ENCODE results near the gene INCA1. TPM values are rescaled to one million over a fixed set of nuclear protein-coding genes. Genes with fewer than 3 reads are reported as not detected.

Gene INCA1
- total RNA-seq, 1 donor from 2014 or later, result 1.7 TPM

GRCh38 chr17:5042157-5043022 lies 45.1 kb upstream of the INCA1 start:
- H3K4me1 ChIP-seq, result no peaks in the 10 kb centered on the region
- TF ChIP-seq CTCF (IDR thresholded peaks at IDR 0.05), result no peak
- no peak for TF ChIP-seq POLR2A (IDR thresholded peaks at IDR 0.05)
- TF ChIP-seq POLR2AphosphoS5 (IDR thresholded peaks at IDR 0.05; ENCODE audit: insufficient read depth in 1 of 2, low read depth in 1 of 2), result no peak
- no peaks in the 10 kb centered on the region for H3K36me3 ChIP-seq
- H3K27me3 ChIP-seq, result no peaks in the 10 kb centered on the region
- DNase-seq (ENCODE audit: extremely low spot score in 2 of 2), result no peak
- no peak overlapping the region for H3K4me3 ChIP-seq
- H3K27ac ChIP-seq, result no peak overlapping the region
- H3K9me3 ChIP-seq, result no peaks in the 10 kb centered on the region
- intact Hi-C loops (cut with DNase I), result no loop called here

- TF ChIP-seq POLR2A (IDR thresholded peaks at IDR 0.05), result no peak
- TF ChIP-seq POLR2AphosphoS5 (IDR thresholded peaks at IDR 0.05; ENCODE audit: insufficient read depth in 1 of 2, low read depth in 1 of 2), result no peak
- TF ChIP-seq CTCF (IDR thresholded peaks at IDR 0.05), result no peak
- DNase-seq (ENCODE audit: extremely low spot score in 2 of 2), result no peak
- H3K4me3 ChIP-seq, result peak within 1 kb of the TSS; percentile 5 to 19
- no peaks in the 10 kb centered on the region for H3K36me3 ChIP-seq
- peaks cover 8% of the 10 kb centered on the region for H3K4me1 ChIP-seq
- H3K27ac ChIP-seq, result no peak within 1 kb of the TSS
- intact Hi-C loops (cut with DNase I), result loop anchor here (10.0 kb wide), 1 partner anchor 51 kb away; the partner anchor contains the start of gene CAMTA2
- no peaks in the 10 kb centered on the region for H3K27me3 ChIP-seq
- no peaks in the 10 kb centered on the region for H3K9me3 ChIP-seq
Measured at GRCh38 chr17:5035315-5035714, 38.0 kb upstream of the INCA1 start, which contains the start of gene SLC52A1. TSS of gene SLC52A1 (minus strand) at chr17:5035426. CDS start at chr17:5034606, 820 bp downstream.

- Histone ChIP-seq H3K27ac (no peak overlapping the region), H3K4me1 (peaks cover 8% of the 10 kb centered on the region), H3K4me3 (no peak overlapping the region), H3K36me3 (no peaks in the 10 kb centered on the region), H3K9me3 (no peaks in the 10 kb centered on the region), H3K27me3 (no peaks in the 10 kb centered on the region)
- no peak for DNase-seq (ENCODE audit: extremely low spot score in 2 of 2)
- intact Hi-C loops (cut with DNase I), result loop anchor here (10.0 kb wide), 1 partner anchor 50 kb away; the partner anchor contains the start of gene CAMTA2
- TF ChIP-seq POLR2AphosphoS5 (IDR thresholded peaks at IDR 0.05; ENCODE audit: insufficient read depth in 1 of 2, low read depth in 1 of 2) (no peak), POLR2A (IDR thresholded peaks at IDR 0.05) (no peak), CTCF (IDR thresholded peaks at IDR 0.05) (no peak)
Measured at GRCh38 chr17:5034651-5035050, 37.3 kb upstream of the INCA1 start.

- Histone ChIP-seq H3K4me3 (no peak overlapping the region), H3K4me1 (peaks cover 8% of the 10 kb centered on the region), H3K27me3 (no peaks in the 10 kb centered on the region), H3K36me3 (no peaks in the 10 kb centered on the region), H3K27ac (no peak overlapping the region), H3K9me3 (no peaks in the 10 kb centered on the region)
- no peak for DNase-seq (ENCODE audit: extremely low spot score in 2 of 2)
- intact Hi-C loops (cut with DNase I), result loop anchor here (10.0 kb wide), 1 partner anchor 49 kb away; the partner anchor contains the start of gene CAMTA2
- TF ChIP-seq CTCF (IDR thresholded peaks at IDR 0.05) (no peak), POLR2AphosphoS5 (IDR thresholded peaks at IDR 0.05; ENCODE audit: insufficient read depth in 1 of 2, low read depth in 1 of 2) (no peak), POLR2A (IDR thresholded peaks at IDR 0.05) (no peak)
Measured at GRCh38 chr17:5034063-5034462, 36.7 kb upstream of the INCA1 start.
